ENCODE data around the gene SSTR1.

The SSTR1 gene

DNA sequence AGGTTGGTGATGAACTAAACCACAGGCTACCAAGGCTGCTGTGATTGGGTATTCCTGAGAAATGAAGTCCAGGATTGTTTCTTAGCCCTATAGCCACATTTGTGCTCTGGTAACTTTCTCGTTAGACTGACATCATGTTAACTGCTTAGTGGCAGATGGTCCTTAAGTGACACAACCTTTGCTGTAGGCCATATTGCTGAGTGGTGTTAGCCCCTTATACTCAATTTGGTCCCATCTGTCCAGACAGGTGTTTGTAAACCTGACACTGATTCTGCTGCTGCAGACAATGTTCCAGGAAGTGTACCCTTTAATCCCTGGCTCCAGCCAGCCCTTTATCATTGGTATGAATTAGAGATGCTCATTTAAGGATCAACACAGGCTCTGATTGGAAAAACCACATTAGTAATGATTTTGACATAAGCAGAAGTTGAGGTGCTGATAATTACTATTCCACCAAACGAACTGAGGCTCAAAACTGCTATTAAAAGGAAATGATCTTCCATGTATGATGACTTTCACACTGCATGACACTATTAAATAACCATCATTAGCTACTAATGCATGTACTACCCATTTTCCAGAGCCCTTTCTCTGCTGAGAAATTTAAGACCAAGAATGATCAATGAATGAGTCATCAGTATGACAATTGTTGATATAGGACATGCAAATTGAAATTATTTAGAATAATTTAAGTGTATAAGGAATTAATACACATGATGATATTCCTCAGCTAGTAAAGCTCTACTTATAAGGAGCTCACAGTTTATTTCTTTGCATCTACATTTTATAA, 3.6 kb upstream of the SSTR1 start:
- no peak for DNase-seq (ENCODE audit: low spot score)

DNA sequence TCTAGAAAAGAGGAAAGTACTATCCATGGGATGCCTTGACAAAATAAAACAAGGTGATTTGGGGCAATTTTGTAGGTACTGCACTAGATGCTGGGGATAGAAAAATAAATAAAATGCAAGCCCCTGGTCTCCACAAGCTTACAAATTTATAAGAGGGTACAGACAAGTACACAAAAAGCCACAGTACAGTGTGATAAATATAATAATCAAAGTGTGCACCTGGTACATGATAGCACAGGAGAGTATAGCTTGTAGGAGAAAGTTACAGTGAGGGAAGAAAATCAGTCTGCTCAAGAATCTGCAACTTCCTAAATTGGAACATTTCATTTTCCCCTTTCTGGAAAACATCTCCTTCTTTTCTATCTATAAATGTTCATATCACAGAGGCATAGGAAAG, 3.0 kb upstream of the SSTR1 start:
- DNase-seq (ENCODE audit: low spot score) = no peak

DNA sequence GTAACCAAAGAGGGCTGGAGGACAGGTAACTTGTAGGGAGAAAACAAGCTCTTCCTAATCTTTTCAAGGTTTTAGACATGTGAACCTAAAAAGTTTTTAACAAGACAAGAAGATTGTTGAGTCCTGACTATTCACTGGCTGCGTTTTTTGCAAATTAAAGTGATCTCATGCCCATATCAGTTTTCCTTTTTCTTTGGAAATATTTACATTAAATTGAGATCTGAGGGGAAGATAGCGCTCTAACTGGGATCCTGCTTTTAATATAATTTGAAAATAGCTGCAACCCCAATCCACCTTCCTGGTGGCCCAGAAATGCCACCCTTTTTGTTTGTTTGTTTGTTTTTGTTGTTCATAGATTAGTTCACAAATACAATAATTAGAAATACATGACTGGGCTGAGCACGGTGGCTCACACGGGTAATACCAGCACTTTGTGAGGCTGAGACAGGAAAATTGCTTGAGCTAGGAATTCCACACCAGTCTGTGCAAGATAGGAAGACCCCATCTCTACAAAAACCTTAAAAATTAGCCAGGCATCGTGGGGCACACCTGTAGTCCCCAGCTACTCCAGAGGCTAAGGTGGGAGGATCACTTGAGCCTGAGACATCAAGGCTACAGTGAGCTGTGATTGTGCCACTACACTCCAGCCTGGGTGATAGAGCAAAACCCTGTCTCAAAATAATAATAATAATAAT, 2.4 kb upstream of the SSTR1 start:
- no peak for DNase-seq (ENCODE audit: low spot score)

DNA sequence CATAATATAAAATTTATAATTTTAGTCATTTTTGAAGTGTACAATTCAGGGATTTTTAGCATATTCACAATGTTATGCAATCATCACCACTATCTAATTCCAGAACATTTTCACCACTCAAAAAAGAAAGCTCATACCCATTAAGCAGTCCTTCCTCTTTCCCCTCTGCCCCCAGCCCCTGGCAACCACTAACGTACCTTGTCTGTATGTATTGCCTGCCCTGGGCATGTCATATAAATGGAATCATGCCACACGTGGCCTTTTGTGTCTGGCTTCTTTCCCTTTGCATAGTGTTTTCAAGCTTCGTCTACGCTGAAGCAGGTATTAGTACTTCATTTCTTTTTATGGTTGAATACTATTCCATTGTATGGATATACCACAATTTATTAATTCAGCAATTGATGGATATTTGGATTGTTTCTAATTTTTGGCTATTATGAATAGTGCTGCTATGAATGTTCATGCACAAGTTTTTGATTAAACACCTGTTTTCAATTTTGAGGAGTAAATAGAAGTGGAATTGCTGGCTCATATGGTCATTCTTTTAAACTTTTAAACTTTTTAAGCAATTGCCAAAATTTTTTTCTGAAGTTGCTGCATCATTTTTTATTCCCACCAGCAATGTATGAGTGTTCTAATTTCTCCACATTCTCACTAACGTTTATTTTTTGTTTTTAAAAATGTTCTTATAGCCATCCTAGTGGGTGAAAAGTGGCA, 1.6 kb upstream of the SSTR1 start:
- no peak for DNase-seq (ENCODE audit: low spot score)

DNA sequence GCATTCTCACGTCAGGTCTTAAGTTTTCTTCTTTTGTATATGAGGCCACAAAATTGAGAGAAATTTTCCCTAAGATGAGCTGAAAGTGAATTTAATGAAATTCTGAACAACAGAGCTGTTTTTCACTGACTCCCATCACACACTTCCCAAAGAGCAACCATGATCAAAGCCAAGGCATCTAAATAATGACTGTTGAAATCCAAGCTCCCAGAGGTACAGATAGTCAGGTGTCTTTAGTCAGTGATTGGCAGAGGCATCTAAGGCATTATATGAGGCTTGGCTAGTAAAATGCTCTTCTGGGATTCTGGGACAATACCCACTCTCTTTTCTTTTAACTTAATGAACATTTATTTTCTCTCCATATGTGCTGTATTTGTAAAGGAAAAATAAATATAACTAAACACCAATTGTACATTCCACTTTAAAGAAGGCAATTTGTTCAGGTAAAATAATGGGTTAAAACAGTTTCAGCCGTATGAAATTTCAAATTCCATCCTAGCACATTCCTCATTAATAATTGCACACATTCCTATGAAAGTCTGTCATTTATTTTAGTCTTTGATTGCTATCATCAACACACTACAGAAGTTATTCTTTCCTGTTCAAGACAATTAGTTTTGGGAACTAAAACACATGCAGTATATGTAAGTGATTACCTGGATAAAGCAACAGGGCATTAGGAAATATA, 871 bp upstream of the SSTR1 start:
- no peak for DNase-seq (ENCODE audit: low spot score)

DNA sequence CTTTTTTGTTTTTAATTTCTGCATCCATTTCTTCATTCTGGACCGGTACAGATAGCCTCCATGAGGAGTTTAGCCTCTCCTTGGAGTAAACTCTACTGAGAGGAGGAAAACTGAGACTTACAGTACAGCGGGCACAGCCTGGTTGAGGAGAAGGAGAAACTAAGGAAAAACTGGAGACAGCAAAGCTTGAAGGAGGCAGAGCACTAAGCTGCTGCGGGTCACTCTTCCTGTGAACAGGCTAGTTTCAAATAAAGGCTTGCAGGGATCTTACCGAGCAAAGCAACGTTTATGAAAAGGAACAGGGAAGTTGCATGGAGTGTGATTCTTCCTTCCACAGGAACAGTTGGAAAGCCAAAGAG, 348 bp upstream of the SSTR1 start:
- DNase-seq (ENCODE audit: low spot score) = no peak

DNA sequence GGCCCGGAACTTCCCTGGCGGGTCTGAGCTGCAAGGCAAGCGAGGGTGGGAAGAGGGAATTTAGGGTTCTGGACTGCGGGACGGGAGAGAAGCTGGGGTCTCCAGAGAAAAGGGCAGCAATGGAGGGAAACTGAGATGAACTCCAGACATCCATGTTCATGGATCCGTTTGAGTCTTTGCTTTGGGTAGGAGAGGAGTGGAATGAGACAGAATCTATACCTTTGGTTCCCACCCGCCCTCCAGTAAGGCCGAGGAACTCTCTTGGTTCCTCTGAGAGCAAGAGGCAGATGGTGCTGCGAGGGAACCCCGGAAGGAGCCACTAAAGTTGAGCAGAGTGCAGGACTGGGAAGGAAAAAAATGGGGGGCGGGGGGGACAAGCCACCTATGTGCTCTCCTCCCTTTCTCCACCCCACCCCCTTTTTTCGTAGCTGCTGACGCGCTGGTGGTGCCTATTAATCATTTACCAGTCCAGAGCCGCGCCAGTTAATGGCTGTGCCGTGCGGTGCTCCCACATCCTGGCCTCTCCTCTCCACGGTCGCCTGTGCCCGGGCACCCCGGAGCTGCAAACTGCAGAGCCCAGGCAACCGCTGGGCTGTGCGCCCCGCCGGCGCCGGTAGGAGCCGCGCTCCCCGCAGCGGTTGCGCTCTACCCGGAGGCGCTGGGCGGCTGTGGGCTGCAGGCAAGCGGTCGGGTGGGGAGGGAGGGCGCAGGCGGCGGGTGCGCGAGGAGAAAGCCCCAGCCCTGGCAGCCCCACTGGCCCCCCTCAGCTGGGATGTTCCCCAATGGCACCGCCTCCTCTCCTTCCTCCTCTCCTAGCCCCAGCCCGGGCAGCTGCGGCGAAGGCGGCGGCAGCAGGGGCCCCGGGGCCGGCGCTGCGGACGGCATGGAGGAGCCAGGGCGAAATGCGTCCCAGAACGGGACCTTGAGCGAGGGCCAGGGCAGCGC, 1.2 kb downstream of the SSTR1 start:
- peak; percentile 75 for DNase-seq (ENCODE audit: low spot score)

DNA sequence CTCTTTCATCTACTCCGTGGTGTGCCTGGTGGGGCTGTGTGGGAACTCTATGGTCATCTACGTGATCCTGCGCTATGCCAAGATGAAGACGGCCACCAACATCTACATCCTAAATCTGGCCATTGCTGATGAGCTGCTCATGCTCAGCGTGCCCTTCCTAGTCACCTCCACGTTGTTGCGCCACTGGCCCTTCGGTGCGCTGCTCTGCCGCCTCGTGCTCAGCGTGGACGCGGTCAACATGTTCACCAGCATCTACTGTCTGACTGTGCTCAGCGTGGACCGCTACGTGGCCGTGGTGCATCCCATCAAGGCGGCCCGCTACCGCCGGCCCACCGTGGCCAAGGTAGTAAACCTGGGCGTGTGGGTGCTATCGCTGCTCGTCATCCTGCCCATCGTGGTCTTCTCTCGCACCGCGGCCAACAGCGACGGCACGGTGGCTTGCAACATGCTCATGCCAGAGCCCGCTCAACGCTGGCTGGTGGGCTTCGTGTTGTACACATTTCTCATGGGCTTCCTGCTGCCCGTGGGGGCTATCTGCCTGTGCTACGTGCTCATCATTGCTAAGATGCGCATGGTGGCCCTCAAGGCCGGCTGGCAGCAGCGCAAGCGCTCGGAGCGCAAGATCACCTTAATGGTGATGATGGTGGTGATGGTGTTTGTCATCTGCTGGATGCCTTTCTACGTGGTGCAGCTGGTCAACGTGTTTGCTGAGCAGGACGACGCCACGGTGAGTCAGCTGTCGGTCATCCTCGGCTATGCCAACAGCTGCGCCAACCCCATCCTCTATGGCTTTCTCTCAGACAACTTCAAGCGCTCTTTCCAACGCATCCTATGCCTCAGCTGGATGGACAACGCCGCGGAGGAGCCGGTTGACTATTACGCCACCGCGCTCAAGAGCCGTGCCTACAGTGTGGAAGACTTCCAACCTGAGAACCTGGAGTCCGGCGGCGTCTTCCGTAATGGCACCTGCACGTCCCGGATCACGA, 2.2 kb downstream of the SSTR1 start:
- DNase-seq (ENCODE audit: low spot score) = peak; percentile 61

DNA sequence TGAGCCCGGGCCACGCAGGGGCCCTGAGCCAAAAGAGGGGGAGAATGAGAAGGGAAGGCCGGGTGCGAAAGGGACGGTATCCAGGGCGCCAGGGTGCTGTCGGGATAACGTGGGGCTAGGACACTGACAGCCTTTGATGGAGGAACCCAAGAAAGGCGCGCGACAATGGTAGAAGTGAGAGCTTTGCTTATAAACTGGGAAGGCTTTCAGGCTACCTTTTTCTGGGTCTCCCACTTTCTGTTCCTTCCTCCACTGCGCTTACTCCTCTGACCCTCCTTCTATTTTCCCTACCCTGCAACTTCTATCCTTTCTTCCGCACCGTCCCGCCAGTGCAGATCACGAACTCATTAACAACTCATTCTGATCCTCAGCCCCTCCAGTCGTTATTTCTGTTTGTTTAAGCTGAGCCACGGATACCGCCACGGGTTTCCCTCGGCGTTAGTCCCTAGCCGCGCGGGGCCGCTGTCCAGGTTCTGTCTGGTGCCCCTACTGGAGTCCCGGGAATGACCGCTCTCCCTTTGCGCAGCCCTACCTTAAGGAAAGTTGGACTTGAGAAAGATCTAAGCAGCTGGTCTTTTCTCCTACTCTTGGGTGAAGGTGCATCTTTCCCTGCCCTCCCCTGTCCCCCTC, 3.0 kb downstream of the SSTR1 start:
- peak; percentile 62 for DNase-seq (ENCODE audit: low spot score)

DNA sequence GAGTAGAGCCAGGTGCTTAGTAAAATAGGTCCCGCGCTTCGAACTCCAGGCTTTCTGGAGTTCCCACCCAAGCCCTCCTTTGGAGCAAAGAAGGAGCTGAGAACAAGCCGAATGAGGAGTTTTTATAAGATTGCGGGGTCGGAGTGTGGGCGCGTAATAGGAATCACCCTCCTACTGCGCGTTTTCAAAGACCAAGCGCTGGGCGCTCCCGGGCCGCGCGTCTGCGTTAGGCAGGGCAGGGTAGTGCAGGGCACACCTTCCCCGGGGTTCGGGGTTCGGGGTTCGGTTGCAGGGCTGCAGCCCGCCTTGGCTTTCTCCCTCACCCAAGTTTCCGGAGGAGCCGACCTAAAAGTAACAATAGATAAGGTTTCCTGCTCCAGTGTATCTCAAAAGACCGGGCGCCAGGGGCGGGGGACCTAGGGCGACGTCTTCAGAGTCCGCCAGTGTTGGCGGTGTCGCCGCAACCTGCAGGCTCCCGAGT, 3.6 kb downstream of the SSTR1 start:
- no peak for DNase-seq (ENCODE audit: low spot score)

DNA sequence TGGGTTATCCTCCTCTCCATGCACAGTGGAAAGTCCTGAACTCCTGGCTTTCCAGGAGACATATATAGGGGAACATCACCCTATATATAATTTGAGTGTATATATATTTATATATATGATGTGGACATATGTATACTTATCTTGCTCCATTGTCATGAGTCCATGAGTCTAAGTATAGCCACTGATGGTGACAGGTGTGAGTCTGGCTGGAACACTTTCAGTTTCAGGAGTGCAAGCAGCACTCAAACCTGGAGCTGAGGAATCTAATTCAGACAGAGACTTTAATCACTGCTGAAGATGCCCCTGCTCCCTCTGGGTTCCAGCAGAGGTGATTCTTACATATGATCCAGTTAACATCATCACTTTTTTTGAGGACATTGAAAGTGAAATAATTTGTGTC, 4.4 kb downstream of the SSTR1 start:
- no peak for DNase-seq (ENCODE audit: low spot score)

DNA sequence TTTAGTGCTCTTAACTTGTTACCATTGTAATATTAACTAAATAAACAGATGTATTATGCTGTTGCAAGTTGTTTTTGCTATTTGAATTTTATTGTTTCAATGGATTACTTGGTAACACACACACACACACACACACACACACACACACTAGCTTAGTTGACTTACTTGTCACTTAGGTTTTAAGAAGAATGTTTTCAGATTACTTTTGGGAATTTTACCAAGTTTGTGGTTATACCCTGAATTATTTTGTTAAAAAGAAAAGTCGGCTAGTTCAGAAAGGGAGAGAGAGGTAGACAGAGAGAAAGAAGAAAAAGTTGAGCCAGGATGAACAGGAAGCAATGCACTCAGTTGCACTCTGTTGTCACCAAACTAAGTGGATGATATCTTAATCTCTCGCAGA, 5.3 kb downstream of the SSTR1 start:
- no peak for DNase-seq (ENCODE audit: low spot score)

DNA sequence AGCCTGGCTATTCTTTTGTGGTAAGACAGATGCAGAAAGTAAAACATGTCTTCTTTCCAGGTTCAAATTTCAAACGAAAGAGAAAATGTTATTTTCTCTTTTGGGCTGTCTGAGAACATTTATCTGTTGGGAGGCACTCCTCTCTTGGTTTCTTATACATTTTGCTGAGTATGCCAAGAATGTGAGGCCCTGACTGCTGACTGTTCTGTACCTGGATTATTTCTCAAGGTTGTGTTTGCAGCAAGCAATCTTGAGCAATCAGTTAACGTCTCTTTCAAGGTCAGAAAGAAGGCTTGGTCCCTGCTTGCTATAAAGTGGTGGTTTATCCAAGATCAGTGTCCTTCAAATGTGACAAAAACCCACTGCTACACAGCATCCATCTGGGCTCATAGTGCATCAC, 9.8 kb downstream of the SSTR1 start:
- DNase-seq (ENCODE audit: low spot score) = no peak

DNA sequence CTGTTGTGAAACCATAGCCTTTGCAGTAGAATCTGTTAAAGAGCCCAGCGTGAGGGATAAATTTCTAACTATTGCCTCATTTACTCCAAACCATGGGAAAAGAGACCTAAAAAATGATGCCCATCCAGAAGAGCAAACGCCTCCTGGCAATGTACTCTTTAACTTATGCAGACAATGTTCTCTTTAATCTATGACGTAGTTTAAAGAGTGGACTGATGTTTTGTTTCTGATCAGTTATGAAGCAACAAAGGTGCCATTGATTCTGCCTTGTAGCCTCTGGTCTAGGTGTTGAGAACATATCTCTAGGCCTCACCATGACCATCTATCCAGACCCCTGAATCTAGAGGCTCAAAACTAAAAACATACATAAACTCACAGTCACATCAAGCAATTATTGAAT, 13.4 kb downstream of the SSTR1 start:
- DNase-seq (ENCODE audit: low spot score) = no peak

DNA sequence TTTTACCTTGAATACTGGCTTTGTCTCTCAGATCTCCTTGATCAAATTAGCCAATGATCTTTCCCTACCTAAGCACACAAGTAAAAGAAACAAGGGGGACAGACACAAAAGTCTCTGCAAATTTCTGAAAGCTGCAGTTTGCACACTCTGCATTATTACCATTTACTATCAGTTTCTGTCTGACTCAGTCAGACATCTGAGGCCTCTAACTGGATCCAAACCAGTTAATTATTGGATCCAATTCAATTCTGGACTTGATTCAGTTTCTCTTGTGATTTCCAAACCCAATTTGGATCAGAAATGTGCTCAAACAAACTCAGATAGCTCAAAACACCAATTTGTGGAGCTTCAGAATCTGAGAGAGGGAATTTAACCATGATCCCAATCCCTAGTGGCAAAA, 16.6 kb downstream of the SSTR1 start:
- DNase-seq (ENCODE audit: low spot score) = no peak

DNA sequence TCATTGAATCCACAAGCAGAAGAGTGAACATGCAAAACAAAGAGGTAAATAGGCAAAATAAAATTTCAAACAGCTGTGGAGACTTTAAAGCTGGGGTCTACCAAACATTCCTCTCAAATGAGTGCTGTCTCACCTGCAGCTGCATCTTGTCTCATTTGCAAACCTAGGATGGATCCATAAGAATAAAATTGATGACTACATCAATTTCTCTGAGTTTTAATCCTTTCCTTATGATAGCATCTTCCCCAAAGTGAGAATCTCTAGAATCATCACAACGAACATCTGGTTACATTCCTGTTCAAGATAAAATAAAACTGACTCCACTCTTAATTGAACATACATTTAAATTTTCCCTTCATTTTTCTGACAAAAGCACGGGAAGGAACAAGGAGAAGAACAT, 18.2 kb downstream of the SSTR1 start:
- no peak for DNase-seq (ENCODE audit: low spot score)

DNA sequence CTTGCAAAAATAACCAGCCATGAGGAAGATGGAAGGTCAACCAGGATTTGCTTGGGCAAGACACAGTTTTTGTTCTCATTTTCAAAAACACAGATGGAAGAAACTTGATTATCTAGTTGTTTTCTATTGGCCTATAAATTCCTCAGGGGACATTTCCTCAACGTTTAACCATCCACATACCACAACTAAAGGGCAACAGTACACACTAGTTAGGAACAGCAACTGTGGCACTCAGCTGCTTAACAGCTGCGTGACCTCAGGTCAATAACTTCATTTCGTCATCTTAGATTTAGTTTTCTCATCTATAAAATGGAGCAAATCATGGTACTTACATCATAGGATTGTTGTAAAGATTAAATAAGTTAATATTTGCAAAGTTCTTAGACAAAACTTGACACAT, 18.7 kb downstream of the SSTR1 start:
- no peak for DNase-seq (ENCODE audit: low spot score)

DNA sequence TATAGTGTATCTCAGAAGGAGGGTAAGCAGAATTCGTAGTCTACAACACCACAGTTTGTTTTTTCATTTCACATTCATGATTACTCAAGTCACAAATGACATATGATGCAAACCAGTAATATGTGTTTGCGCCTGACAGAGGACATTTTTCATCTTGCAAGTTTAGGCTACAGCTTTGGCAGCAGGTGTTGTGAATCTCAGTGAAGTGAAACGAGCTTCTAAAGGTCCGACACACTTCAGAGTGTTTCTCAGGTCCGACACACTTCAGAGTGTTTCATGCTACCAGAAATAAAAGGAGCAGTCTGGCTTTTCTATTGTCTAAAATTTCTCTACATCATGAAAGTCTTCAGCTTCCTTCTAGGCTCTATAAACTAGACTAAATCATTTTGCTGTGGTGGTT, 25.5 kb downstream of the SSTR1 start:
- no peak for DNase-seq (ENCODE audit: low spot score)

DNA sequence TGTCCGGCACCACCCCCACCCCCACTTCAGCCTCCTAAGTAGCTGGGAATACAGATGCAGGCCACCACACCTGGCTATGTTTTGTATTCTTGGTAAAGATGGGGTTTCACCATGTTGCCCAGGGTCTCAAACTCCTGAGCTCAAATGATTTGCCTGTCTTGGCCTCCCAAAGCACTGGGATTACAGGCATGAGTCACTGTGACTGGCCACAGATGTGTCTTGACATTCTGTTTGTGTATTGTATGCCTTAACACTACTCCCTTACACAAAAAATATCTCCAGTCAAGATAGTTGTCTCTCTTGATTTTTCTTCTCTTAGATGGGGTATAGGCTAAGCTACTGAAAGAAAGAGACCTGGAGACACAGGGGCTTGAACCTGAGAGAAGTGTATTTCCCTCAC, 30.6 kb downstream of the SSTR1 start:
- no peak for DNase-seq (ENCODE audit: low spot score)

DNA sequence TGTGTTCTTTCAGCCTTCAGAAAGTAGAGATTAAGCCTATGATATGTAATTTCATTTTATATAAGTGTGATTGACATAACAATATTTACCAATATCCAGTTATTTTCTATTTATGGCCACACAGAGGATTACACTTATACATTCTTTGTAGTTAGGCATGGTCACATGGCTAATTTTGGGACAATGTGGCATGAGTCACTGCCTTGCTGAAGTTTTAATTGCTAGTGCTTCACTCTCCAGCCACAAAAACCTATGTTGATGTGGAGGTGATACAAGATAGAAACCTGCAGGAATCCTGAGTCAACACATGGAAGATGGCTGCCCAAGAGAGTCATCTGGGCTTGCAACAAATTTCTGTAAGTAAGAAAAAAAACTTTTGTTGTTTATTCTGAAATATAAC, 31.2 kb downstream of the SSTR1 start:
- DNase-seq (ENCODE audit: low spot score) = peak; percentile 30
